T-helper 17 cell (primary cell): ENCODE measurements around the gene GCHFR. TPM values are rescaled to one million over a fixed set of nuclear protein-coding genes. Genes with fewer than 3 reads are reported as not detected.

ENCODE experiments used
- ATAC-seq: fragments of 150-1000 bp; cut with Tn5 transposase; 2 replicates; pipeline ENCODE4 v1.10.0; 2021; ENCODE audit warnings: mild to moderate bottlenecking, moderate library complexity
- DNase-seq, 3 donors: peaks; one replicate each; pipeline versions ENCODE4 v3.0.0 to v3.0.0-alpha.2; 2020 to 2021
- H3K9me3 ChIP-seq: one replicate; pipeline ENCODE4 v1.7.0; 2013; ENCODE audit warnings: low read length, mild to moderate bottlenecking; ENCODE audit not compliant: control insufficient read depth, poor library complexity, severe bottlenecking
- H3K27ac Mint-ChIP-seq: one replicate; pipeline ENCODE4 v1.8.0; 2022; ENCODE audit warnings: mild to moderate bottlenecking, moderate library complexity, mixed read lengths
- H3K27me3 Mint-ChIP-seq: one replicate; pipeline ENCODE4 v1.8.0; 2022; ENCODE audit warnings: mixed read lengths
- H3K36me3 Mint-ChIP-seq: one replicate; pipeline ENCODE4 v1.8.0; 2022; ENCODE audit warnings: low read depth, mixed read lengths
- H3K4me1 Mint-ChIP-seq: one replicate; pipeline ENCODE4 v1.8.0; 2022; ENCODE audit warnings: mild to moderate bottlenecking, mixed read lengths
- H3K4me3 Mint-ChIP-seq: one replicate; pipeline ENCODE4 v1.8.0; 2022; ENCODE audit warnings: mild to moderate bottlenecking, moderate library complexity, mixed read lengths
- total RNA-seq, 4 donors: library from RNA in 2 of 4; stranded (reverse) in 2 of 4; gene quantifications; one replicate each; pipeline ENCODE4 v1.2.3 and lab custom pipeline; 2022 to 2026

GCHFR gene
- total RNA-seq, 2 donors from 2014 or later: 16.4 to 20.5 TPM

GRCh38 chr15:40743921-40744814, 19.7 kb upstream of the GCHFR start:
- Mint-ChIP-seq H3K27ac (peak overlapping the region; percentile 87), H3K4me1 (peaks cover 11% of the 10 kb centered on the region), H3K4me3 (peak overlapping the region; percentile 72), H3K27me3 (no peaks in the 10 kb centered on the region), H3K36me3 (no peaks in the 10 kb centered on the region)
- no peaks in the 10 kb centered on the region for H3K9me3 ChIP-seq
- DNase-seq (peak; percentile 48 to 63 (median 56)), ATAC-seq (peak; percentile 99)

DNA sequence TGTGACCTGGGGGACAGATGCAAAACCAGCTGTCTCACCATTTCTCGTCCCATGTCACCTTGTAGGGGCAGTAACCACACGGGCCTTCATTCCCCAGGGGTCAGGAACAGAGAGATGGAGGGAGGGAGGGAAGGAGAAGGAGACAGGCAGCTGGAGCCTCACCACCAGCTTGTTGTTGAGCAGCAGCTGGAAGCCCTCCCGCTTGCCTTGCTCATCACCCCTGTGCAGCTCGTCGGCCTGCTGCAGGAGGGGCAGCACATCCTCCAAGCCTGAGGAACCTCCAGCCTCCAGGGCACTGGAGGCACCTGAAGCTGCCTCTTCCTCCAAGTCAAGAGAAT, 19.1 kb upstream of the GCHFR start:
- no peak overlapping the region for H3K4me3 Mint-ChIP-seq
- H3K4me1 Mint-ChIP-seq: peaks cover 11% of the 10 kb centered on the region
- DNase-seq (no peak), ATAC-seq (no peak)
- peak overlapping the region; percentile 87 for H3K27ac Mint-ChIP-seq
- peaks cover 2% of the 10 kb centered on the region for H3K36me3 Mint-ChIP-seq
- no peaks in the 10 kb centered on the region for H3K27me3 Mint-ChIP-seq
- no peaks in the 10 kb centered on the region for H3K9me3 ChIP-seq

- ATAC-seq: no peak
- Mint-ChIP-seq H3K4me1 (peaks cover 11% of the 10 kb centered on the region), H3K27ac (no peak overlapping the region), H3K36me3 (peaks cover 2% of the 10 kb centered on the region), H3K4me3 (no peak overlapping the region), H3K27me3 (no peaks in the 10 kb centered on the region)
- no peak for DNase-seq
- no peaks in the 10 kb centered on the region for H3K9me3 ChIP-seq
These were observed 16.9 kb upstream of the GCHFR start for GRCh38 chr15:40746916-40747418.

DNA sequence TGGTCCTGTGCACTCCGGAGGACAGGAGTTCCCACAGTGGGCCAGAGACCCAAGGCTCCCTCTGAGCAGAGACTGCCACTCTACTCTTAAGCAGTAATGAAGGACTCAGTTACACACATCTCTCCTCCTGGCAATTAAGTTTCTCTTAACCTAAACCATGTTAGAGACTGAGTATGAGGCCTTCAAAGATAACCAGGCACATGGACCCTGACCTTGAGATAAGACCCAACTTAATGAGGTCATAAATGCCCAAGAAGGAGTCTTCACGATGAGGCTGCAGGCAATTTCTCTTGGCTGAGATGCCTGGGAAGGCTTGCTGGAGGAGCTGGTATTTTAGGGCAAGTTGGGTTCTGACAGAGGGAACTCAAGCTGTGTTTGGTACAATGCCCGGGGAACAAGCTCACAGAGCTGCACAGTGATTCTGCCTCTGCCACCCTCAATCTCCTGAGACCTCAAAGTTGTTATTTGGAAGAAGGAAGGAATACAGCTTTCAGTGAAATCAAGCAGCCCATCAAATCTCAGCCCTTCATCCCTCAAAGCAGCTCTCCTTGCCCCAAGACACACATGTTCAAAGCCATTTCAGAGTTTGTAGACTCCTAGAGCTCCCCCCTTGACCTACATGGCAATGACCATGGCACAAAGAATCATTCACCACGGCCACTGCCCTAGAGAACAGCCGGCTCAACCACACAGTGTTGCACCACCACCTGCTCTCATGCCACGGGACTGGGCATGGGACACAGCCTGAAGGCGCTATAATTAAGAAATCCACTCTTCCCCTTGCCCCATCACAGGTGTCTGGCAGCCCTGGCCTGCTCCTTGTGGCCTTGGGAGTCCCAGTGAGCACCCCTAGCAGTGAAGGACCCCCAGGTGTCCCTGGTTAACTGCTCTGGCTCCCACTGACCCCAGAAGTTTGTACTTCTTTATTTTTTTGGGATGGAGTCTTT, 15.9 kb upstream of the GCHFR start:
- DNase-seq (no peak), ATAC-seq (no peak)
- H3K36me3 Mint-ChIP-seq: peaks cover 2% of the 10 kb centered on the region
- H3K27me3 Mint-ChIP-seq: no peaks in the 10 kb centered on the region
- no peak overlapping the region for H3K4me3 Mint-ChIP-seq
- H3K9me3 ChIP-seq: no peaks in the 10 kb centered on the region
- H3K4me1 Mint-ChIP-seq: peaks cover 21% of the 10 kb centered on the region
- no peak overlapping the region for H3K27ac Mint-ChIP-seq

GRCh38 chr15:40749151-40749630, 14.7 kb upstream of the GCHFR start:
- ATAC-seq (no peak), DNase-seq (no peak)
- no peaks in the 10 kb centered on the region for H3K27me3 Mint-ChIP-seq
- peaks cover 24% of the 10 kb centered on the region for H3K4me1 Mint-ChIP-seq
- H3K9me3 ChIP-seq: no peaks in the 10 kb centered on the region
- no peak overlapping the region for H3K27ac Mint-ChIP-seq
- H3K4me3 Mint-ChIP-seq: no peak overlapping the region
- H3K36me3 Mint-ChIP-seq: peaks cover 2% of the 10 kb centered on the region

GRCh38 chr15:40750885-40751284, 13.0 kb upstream of the GCHFR start:
- H3K27ac Mint-ChIP-seq: no peak overlapping the region
- peaks cover 20% of the 10 kb centered on the region for H3K4me1 Mint-ChIP-seq
- peaks cover 2% of the 10 kb centered on the region for H3K36me3 Mint-ChIP-seq
- DNase-seq (no peak), ATAC-seq (no peak)
- H3K9me3 ChIP-seq: no peaks in the 10 kb centered on the region
- H3K27me3 Mint-ChIP-seq: no peaks in the 10 kb centered on the region
- H3K4me3 Mint-ChIP-seq: no peak overlapping the region

DNA sequence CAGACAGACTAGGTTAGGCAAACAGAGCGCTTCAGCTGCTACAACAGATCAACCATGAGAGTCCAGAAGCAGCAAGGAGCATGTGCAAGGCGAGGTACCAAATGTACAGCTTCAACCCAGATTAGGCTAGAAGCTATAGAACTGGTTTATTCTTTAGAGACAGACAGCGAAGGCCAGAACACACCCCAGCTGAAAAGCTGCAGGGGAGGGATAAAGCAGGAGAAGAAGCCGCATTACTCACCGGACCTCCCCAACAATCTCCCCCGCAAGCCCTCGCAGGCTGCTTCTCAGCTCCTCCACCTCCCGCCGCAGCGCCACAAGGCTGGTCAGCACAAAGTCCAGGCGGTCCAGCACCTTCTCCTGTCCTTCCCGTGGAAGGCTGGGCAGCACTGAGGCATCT, 12.1 kb upstream of the GCHFR start:
- no peak overlapping the region for H3K27ac Mint-ChIP-seq
- peaks cover 20% of the 10 kb centered on the region for H3K4me1 Mint-ChIP-seq
- H3K4me3 Mint-ChIP-seq: no peak overlapping the region

DNA sequence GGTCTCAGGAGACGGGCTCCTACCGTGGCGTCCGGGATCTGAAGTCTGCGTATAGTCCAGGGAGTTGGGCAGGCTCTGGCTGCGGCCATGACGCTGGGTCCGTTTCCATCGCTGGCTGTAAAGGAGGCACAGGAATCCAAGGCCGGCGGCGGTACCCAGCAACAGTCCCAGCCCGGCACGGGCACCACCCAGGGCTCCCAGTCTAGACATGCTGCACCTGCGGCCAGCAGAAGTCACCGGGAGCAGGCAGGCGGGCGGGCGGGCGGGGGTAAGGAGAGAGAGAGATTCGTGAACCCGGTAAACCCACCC, 9.3 kb upstream of the GCHFR start:
- H3K4me1 Mint-ChIP-seq: peaks cover 20% of the 10 kb centered on the region
- no peaks in the 10 kb centered on the region for H3K27me3 Mint-ChIP-seq
- H3K4me3 Mint-ChIP-seq: peak overlapping the region; percentile 94
- H3K27ac Mint-ChIP-seq: peak overlapping the region; percentile 97
- H3K9me3 ChIP-seq: no peaks in the 10 kb centered on the region
- ATAC-seq: peak; percentile 13
- DNase-seq: no peak
- H3K36me3 Mint-ChIP-seq: peaks cover 2% of the 10 kb centered on the region

More for the DNA sequence above, 12.1 kb upstream of the GCHFR start:
- DNase-seq: no peak
- no peaks in the 10 kb centered on the region for H3K9me3 ChIP-seq
- Mint-ChIP-seq H3K27me3 (no peaks in the 10 kb centered on the region), H3K36me3 (peaks cover 2% of the 10 kb centered on the region)
- no peak for ATAC-seq

- Mint-ChIP-seq H3K4me3 (peak within 1 kb of the TSS; percentile 94), H3K27ac (peak within 1 kb of the TSS; percentile 97), H3K4me1 (peaks cover 20% of the 10 kb centered on the region), H3K36me3 (no peaks in the 10 kb centered on the region), H3K27me3 (no peaks in the 10 kb centered on the region)
- DNase-seq (peak; percentile 90 to 93 (median 91)), ATAC-seq (peak; percentile 97)
- no peaks in the 10 kb centered on the region for H3K9me3 ChIP-seq
These were observed 8.7 kb upstream of the GCHFR start, which contains the start of gene RMDN3 for GRCh38 chr15:40754883-40755811. Gene RMDN3 (minus strand): TSS chr15:40755254. CDS start chr15:40754783, 471 bp downstream.

DNA sequence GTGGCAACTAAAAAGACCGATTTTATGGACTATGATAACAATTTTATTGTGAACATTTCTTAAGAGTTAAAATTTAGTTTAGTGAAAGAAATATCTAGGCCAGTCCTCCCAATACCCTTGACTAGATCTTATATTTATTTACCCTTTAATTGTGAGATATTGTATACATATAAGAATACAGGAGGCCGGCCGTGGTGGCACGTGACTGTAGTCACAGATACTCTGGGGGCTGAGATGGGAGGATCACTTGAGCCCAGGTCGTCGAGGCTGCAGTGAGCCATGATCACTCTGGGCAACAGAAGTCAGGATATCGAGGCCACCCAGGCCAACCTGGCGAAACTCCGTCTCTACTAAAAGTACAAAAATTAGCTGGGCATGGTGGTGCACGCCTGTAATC, 8.1 kb upstream of the GCHFR start:
- Mint-ChIP-seq H3K4me3 (peak overlapping the region; percentile 94), H3K27me3 (no peaks in the 10 kb centered on the region), H3K27ac (peak overlapping the region; percentile 97), H3K4me1 (peaks cover 20% of the 10 kb centered on the region), H3K36me3 (no peaks in the 10 kb centered on the region)
- DNase-seq (no peak), ATAC-seq (no peak)
- H3K9me3 ChIP-seq: no peaks in the 10 kb centered on the region

GRCh38 chr15:40756938-40757337, 6.9 kb upstream of the GCHFR start:
- Mint-ChIP-seq H3K4me3 (no peak overlapping the region), H3K4me1 (peaks cover 20% of the 10 kb centered on the region), H3K36me3 (no peaks in the 10 kb centered on the region), H3K27me3 (no peaks in the 10 kb centered on the region), H3K27ac (no peak overlapping the region)
- no peak for ATAC-seq
- DNase-seq: no peak
- H3K9me3 ChIP-seq: no peaks in the 10 kb centered on the region

DNA sequence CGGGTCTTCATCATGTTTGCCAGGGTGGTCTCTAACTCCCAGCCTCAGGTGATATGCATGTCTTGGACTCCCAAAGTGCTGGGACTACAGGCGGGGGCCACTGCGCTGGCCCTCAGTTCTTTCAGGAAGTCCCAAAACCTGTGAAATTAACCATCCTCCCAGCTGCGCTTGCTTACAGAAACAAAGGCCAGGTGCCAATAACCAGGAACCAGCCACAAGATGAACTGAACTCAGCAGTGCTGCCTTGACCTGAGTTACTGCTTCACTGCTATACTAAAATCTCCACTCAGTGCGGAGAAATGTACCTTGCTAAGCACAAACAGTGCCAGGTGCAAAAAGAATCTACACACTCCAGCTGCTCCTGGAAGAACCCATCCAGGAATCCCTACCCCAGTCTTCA, 3.9 kb upstream of the GCHFR start:
- ATAC-seq (no peak), DNase-seq (no peak)
- Mint-ChIP-seq H3K27ac (no peak overlapping the region), H3K4me1 (peaks cover 5% of the 10 kb centered on the region), H3K36me3 (no peaks in the 10 kb centered on the region), H3K27me3 (no peaks in the 10 kb centered on the region), H3K4me3 (no peak overlapping the region)
- H3K9me3 ChIP-seq: no peaks in the 10 kb centered on the region
